HEK293 (cell line): ENCODE data around the gene IPO9.

Experiments
- CTCF ChIA-PET: fragments of 350-600 bp; formaldehyde crosslinking; extraction: SDS; loops from one replicate; lab custom pipeline; 2021; ENCODE audit warnings: antibody characterized with exemption; lab: Yijun Ruan, JAX
- POLR2A ChIA-PET: fragments of 300-600 bp; formaldehyde crosslinking; extraction: SDS; loops from one replicate; lab custom pipeline; 2020; ENCODE audit warnings: antibody characterized with exemption, inconsistent platforms; lab: Yijun Ruan, JAX
- H3K27ac ChIP-seq: fragments of 200-500 bp; sonication (Bioruptor generic); 2 replicates; pipeline ENCODE4 v1.5.1; 2014; ENCODE audit warnings: low read depth, low read length, control low read depth, inconsistent platforms; ENCODE audit errors: extremely low read depth
- H3K36me3 ChIP-seq, 2 experiments: fragments of 200-500 bp in 1 of 2; sonication (Bioruptor generic) in 1 of 2; 1 replicate in 1 of 2; 2 replicates in 1 of 2; pipeline ENCODE4 v1.5.1; 2014 to 2017; ENCODE audit warnings: inconsistent platforms in 2 of 2, low read length in 2 of 2; ENCODE audit not compliant: control insufficient read depth in 2 of 2, insufficient read depth in 1 of 2
- H3K4me1 ChIP-seq: fragments of 200-500 bp; sonication (Bioruptor generic); 2 replicates; pipeline ENCODE4 v1.5.1; 2014; ENCODE audit warnings: mild to moderate bottlenecking, low read length, inconsistent platforms; ENCODE audit not compliant: control insufficient read depth, insufficient read depth
- H3K4me3 ChIP-seq: 2 replicates; pipeline ENCODE4 v1.5.1; 2011; ENCODE audit warnings: low read depth, mild to moderate bottlenecking, control low read depth, low read length, moderate library complexity
- H3K9me3 ChIP-seq: fragments of 200-500 bp; sonication (Bioruptor generic); 2 replicates; pipeline ENCODE4 v1.5.1; 2014; ENCODE audit warnings: low read depth, low read length, inconsistent platforms; ENCODE audit not compliant: control insufficient read depth, insufficient read depth
- FEZF1 ChIP-seq: fragments of 450-650 bp; formaldehyde crosslinking; IDR thresholded peaks from 2 replicates; pipeline ENCODE4 v1.5.1; 2016; ENCODE audit warnings: missing biosample characterization, missing genetic modification characterization
- GLIS1 ChIP-seq: fragments of 450-650 bp; formaldehyde crosslinking; IDR thresholded peaks from 2 replicates; pipeline ENCODE4 v1.5.1; 2016; ENCODE audit warnings: missing biosample characterization, missing genetic modification characterization
- GLIS2 ChIP-seq: fragments of 450-650 bp; formaldehyde crosslinking; IDR thresholded peaks from 2 replicates; pipeline ENCODE4 v1.5.1; 2016; ENCODE audit warnings: missing biosample characterization, missing genetic modification characterization
- OSR2 ChIP-seq: fragments of 450-650 bp; formaldehyde crosslinking; IDR thresholded peaks from 2 replicates; pipeline ENCODE4 v1.5.1; 2016; ENCODE audit warnings: missing biosample characterization, missing genetic modification characterization
- PATZ1 ChIP-seq: fragments of 450-650 bp; formaldehyde crosslinking; IDR thresholded peaks from 2 replicates; pipeline ENCODE4 v1.5.1; 2016; ENCODE audit warnings: missing biosample characterization, missing genetic modification characterization
- SP7 ChIP-seq: fragments of 450-650 bp; formaldehyde crosslinking; IDR thresholded peaks from 2 replicates; pipeline ENCODE4 v1.5.1; 2016; ENCODE audit warnings: missing biosample characterization, missing genetic modification characterization
- TRIM28 ChIP-seq: IDR thresholded peaks from 2 replicates; pipeline ENCODE4 v1.6.1; 2011; ENCODE audit warnings: low read length, control low read depth, borderline replicate concordance
- ZBTB17 ChIP-seq: fragments of 450-650 bp; formaldehyde crosslinking; IDR thresholded peaks from 2 replicates; pipeline ENCODE4 v1.5.1; 2016; ENCODE audit warnings: missing biosample characterization, missing genetic modification characterization
- ZBTB6 ChIP-seq: fragments of 450-650 bp; formaldehyde crosslinking; IDR thresholded peaks from 2 replicates; pipeline ENCODE4 v1.5.1; 2017; ENCODE audit warnings: missing biosample characterization, missing genetic modification characterization
- ZBTB8A ChIP-seq: fragments of 450-650 bp; formaldehyde crosslinking; IDR thresholded peaks from 2 replicates; pipeline ENCODE4 v1.5.1; 2016; ENCODE audit warnings: missing biosample characterization, missing genetic modification characterization
- ZEB2 ChIP-seq: fragments of 450-650 bp; formaldehyde crosslinking; IDR thresholded peaks from 2 replicates; pipeline ENCODE4 v1.5.1; 2016; ENCODE audit warnings: missing biosample characterization, missing genetic modification characterization
- ZIC2 ChIP-seq: fragments of 450-650 bp; formaldehyde crosslinking; IDR thresholded peaks from 2 replicates; pipeline ENCODE4 v1.5.1; 2016; ENCODE audit warnings: missing biosample characterization, missing genetic modification characterization
- ZNF155 ChIP-seq: fragments of 450-650 bp; formaldehyde crosslinking; IDR thresholded peaks from 2 replicates; pipeline ENCODE4 v1.5.1; 2016; ENCODE audit warnings: missing biosample characterization, missing genetic modification characterization
- ZNF335 ChIP-seq: fragments of 450-650 bp; formaldehyde crosslinking; conservative IDR thresholded peaks from 2 replicates; pipeline ENCODE4 v1.5.1; 2016; ENCODE audit warnings: missing biosample characterization, missing genetic modification characterization
- ZNF341 ChIP-seq: fragments of 450-650 bp; formaldehyde crosslinking; IDR thresholded peaks from 2 replicates; pipeline ENCODE4; 2016; ENCODE audit warnings: low read depth, missing biosample characterization, missing genetic modification characterization
- ZNF366 ChIP-seq: fragments of 450-650 bp; formaldehyde crosslinking; conservative IDR thresholded peaks from 2 replicates; pipeline ENCODE4 v1.5.1; 2016; ENCODE audit warnings: missing biosample characterization, missing genetic modification characterization
- ZNF394 ChIP-seq: fragments of 450-650 bp; formaldehyde crosslinking; IDR thresholded peaks from 2 replicates; pipeline ENCODE4 v1.5.1; 2016; ENCODE audit warnings: missing biosample characterization, missing genetic modification characterization, mild to moderate bottlenecking, moderate library complexity, borderline replicate concordance
- ZNF398 ChIP-seq: fragments of 450-650 bp; formaldehyde crosslinking; IDR thresholded peaks from 2 replicates; pipeline ENCODE4 v1.5.1; 2017; ENCODE audit warnings: missing biosample characterization, missing genetic modification characterization
- ZNF600 ChIP-seq: fragments of 450-650 bp; formaldehyde crosslinking; IDR thresholded peaks from 2 replicates; pipeline ENCODE4 v1.5.1; 2016; ENCODE audit warnings: missing biosample characterization, missing genetic modification characterization
- ZNF629 ChIP-seq: fragments of 450-650 bp; formaldehyde crosslinking; IDR thresholded peaks from 2 replicates; pipeline ENCODE4 v1.5.1; 2017; ENCODE audit warnings: missing biosample characterization, missing genetic modification characterization
- ZNF660 ChIP-seq: fragments of 450-650 bp; IDR thresholded peaks from 2 replicates; pipeline ENCODE4 v1.5.1; 2018; ENCODE audit warnings: missing biosample characterization, mild to moderate bottlenecking, missing genetic modification characterization
- ZSCAN23 ChIP-seq: fragments of 450-650 bp; formaldehyde crosslinking; IDR thresholded peaks from 2 replicates; pipeline ENCODE4 v1.5.1; 2016; ENCODE audit warnings: missing biosample characterization, missing genetic modification characterization
- ZSCAN4 ChIP-seq: fragments of 450-650 bp; formaldehyde crosslinking; IDR thresholded peaks from 2 replicates; pipeline ENCODE4 v1.5.1; 2017; ENCODE audit warnings: missing biosample characterization, missing genetic modification characterization

The IPO9 gene

GRCh38 chr1:201914456-201915235 is 85.7 kb downstream of the IPO9 start:
- ChIA-PET CTCF (interaction anchor here (0.6 to 4.6 kb wide), 2 partner anchors 19 kb away, joined by 3 to 24 read pairs; no protein-coding TSS in a partner anchor), POLR2A (no interaction called here)
- TF ChIP-seq ZNF394: no peak
- peak; percentile 35; the same call in 1 of the 2 replicates for TF ChIP-seq ZNF398 (tag by site-specific recombination)
- H3K4me3 ChIP-seq: no peak overlapping the region
- no peak overlapping the region for H3K27ac ChIP-seq
- no peaks in the 10 kb centered on the region for H3K9me3 ChIP-seq
- H3K36me3 ChIP-seq: no peaks in the 10 kb centered on the region
- no peaks in the 10 kb centered on the region for H3K4me1 ChIP-seq

- Histone ChIP-seq H3K36me3 (no peaks in the 10 kb centered on the region), H3K4me3 (no peak overlapping the region), H3K4me1 (no peaks in the 10 kb centered on the region), H3K9me3 (no peaks in the 10 kb centered on the region), H3K27ac (no peak overlapping the region)
- peak; percentile 88 for TF ChIP-seq SP7 (tag by site-specific recombination)
- no peak for TF ChIP-seq ZSCAN23 (tag by site-specific recombination)
- peak; percentile 45; the same call in 1 of the 2 replicates for TF ChIP-seq ZNF366 (tag by site-specific recombination)
- TF ChIP-seq ZNF600 (tag by site-specific recombination): 0 out of 2 replicates have a peak, but pooled peaks have one; percentile 61
- peak; percentile 49; the same call in 1 of the 2 replicates for TF ChIP-seq ZNF629 (tag by site-specific recombination)
- peak; percentile 59 for TF ChIP-seq GLIS2 (tag by site-specific recombination)
- no peak for TF ChIP-seq ZNF155 (tag by site-specific recombination)
- peak; percentile 91 for TF ChIP-seq GLIS1
- peak; percentile 66 for TF ChIP-seq FEZF1 (tag by site-specific recombination)
- TF ChIP-seq ZNF335 (tag by site-specific recombination): 0 out of 2 replicates have a peak, but pooled peaks have one; percentile 16
- peak; percentile 72 for TF ChIP-seq ZBTB8A
- TF ChIP-seq PATZ1: peak; percentile 38; the same call in 1 of the 2 replicates
- TF ChIP-seq ZNF341 (tag by site-specific recombination): peak; percentile 75
- TF ChIP-seq TRIM28: peak; percentile 49; the same call in 1 of the 2 replicates
- TF ChIP-seq ZIC2 (tag by site-specific recombination): peak; percentile 92
- 0 out of 2 replicates have a peak, but pooled peaks have one; percentile 45 for TF ChIP-seq ZBTB17 (tag by site-specific recombination)
- TF ChIP-seq ZSCAN4 (tag by site-specific recombination): no peak
- 0 out of 2 replicates have a peak, but pooled peaks have one; percentile 33 for TF ChIP-seq ZEB2 (tag by site-specific recombination)
- 0 out of 2 replicates have a peak, but pooled peaks have one; percentile 20 for TF ChIP-seq ZNF660 (tag by site-specific recombination)
- peak; percentile 43; the same call in 1 of the 2 replicates for TF ChIP-seq ZBTB6 (tag by site-specific recombination)
- no peak for TF ChIP-seq OSR2 (tag by site-specific recombination)
- POLR2A ChIA-PET: interaction anchor here (0.7 to 0.9 kb wide), 2 partner anchors 36 to 39 kb away, joined by 3 read pairs; partner anchors contain the start of gene TIMM17A
- CTCF ChIA-PET: interaction anchor here (0.7 to 4.6 kb wide), 5 partner anchors 8 to 29 kb away, joined by 3 to 24 read pairs (median 4); no protein-coding TSS in a partner anchor
These were observed 87.8 kb downstream of the IPO9 start for GRCh38 chr1:201916649-201917249.
